HG03342 (cell line): ENCODE data around the gene ZNF764.
A peak's percentile ranks its signal among the peaks of the same experiment; 100 is the strongest.
"Not testable (repeated sequence)": the region's sequence is repeated elsewhere in the genome, so short reads cannot be mapped to it uniquely, and the experiment has no call there.

Experiments used
- ATAC-seq: cut with Tn5 transposase; IDR thresholded peaks from one replicate; pipeline ENCODE4 v1.9.1; 2021; ENCODE audit warnings: mild to moderate bottlenecking, moderate library complexity; ENCODE audit not compliant: unreplicated experiment

The ZNF764 gene

DNA sequence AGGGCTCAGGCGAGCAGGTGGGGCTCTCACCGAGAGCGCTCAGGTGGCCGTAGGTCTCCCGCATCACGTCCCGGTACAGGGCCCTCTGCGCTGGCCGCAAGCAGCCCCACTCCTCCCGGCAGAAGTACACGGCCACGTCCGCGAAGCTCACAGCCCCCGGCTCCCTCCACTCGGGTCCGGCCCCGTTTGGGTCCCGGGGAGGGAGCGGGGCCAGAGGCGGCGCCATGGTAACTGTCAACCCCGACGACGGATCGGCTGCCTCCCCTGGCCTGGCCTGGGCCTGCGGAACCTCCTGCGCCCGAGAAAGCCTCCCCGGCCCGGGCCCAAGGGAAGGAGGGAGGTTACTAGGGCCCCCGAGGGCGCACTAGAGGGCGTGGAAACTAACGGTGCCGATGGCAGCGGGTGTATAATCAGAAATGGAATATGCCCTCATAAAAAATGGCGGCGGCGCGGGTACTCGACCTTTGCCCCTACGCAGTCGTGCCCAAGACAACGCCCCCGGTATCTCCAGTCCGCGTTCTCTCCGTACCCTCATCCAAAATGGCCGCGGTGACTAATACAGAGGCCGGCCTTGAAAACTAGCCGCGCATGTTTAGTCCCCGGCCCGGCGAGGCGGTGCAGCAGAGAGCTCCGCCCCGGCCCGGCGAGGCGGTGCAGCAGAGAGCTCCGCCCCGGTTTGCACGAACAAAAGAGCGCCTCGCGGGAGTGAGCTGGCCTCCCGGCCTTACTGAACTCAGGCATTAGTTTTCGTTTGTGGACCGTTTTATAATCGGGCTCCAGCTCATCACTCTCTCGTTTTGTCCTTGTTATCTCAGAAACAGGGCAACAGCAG lies at the start of gene ZNF764:
Gene ZNF764, minus strand, starts transcription at position 418 of the 832 bp plus-strand sequence. Its CDS starts 192 bp downstream, at position 226.
- ATAC-seq = peak; percentile 86

DNA sequence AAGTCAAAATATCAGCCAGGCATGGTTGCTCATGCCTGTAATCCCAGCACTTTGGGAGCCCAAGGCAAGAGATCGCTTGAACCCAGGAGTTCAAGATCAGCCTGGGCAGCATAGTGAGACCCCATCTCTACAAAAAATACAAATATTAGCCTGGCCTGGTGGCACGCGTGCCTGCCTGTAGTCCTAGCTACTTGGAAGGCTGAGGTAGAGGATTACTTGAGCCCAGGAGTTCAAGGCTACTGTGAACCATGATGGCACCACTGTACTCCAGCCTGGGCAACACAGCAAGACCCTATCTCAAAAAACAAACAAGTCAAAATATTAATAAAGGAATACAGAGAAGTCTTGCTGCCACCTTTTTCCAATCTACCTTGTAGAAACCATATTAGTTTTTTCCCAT lies 47.8 kb upstream of the ZNF764 start:
- ATAC-seq = no peak

DNA sequence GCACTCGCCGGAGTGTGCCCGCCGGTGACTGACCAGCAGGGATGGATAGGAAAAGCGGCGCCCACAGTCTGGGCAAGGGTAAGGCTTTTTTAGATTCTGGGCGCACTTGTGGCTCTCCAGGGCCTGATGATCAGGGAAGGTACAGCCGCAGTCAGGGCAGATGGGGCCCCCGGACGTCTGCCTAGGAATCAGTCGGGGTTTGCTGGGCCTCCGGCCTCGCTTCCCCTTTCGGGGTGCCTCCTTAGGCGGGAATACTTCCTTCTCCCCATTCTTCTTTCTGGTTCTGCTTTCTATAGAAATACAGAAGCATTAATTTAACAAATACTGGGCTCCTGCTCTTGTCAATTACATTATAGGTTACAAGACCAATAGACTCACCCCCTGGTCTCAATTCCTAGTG lies 47.0 kb upstream of the ZNF764 start:
- ATAC-seq = no peak

DNA sequence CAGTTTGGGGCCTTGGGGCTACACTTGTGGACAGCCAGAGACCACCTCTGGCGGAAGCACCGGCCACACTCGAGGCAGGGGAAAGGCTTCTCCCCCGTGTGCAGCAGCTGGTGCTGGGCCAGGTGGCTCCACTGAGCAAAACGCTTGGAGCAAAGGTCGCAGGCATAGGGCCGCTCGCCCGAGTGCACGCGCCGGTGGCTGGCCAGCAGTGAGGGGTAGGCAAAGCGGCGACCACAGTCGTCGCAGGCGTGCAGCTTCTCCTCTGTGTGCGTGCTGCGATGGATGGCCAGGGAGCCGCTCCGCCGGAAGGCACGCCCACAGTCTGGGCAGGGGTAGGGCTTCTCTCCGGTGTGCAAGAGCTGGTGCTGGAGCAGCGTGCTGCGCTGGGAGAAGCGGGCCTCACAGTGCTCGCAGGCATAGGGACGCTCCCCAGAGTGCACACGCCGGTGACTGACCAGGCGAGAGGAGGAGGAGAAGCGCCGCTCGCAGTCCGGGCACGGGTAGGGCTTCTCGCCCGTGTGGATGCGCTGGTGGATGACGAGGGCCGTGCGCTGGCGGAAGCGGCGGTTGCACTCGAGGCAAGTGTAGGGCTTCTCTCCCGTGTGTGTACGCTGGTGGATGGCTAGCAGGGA lies 46.3 kb upstream of the ZNF764 start:
- no peak for ATAC-seq

DNA sequence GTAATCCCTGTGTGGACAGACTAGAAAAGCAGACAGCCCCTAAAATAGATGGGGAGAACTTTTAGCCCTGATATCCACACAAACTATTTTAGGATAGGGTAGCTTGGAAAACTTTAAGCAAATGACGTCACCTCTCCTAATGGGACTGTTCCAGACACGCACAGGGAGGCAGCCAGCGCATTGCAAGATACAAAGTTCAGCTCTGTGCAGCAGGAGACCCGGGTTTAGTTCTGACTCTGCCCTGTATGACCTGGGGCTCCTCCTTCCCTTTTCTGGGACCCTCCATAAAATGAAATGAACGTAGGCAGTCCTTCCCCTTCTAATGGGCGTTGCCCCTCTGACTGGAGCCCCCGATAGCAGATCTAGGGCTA lies 45.8 kb upstream of the ZNF764 start:
- ATAC-seq = no peak

DNA sequence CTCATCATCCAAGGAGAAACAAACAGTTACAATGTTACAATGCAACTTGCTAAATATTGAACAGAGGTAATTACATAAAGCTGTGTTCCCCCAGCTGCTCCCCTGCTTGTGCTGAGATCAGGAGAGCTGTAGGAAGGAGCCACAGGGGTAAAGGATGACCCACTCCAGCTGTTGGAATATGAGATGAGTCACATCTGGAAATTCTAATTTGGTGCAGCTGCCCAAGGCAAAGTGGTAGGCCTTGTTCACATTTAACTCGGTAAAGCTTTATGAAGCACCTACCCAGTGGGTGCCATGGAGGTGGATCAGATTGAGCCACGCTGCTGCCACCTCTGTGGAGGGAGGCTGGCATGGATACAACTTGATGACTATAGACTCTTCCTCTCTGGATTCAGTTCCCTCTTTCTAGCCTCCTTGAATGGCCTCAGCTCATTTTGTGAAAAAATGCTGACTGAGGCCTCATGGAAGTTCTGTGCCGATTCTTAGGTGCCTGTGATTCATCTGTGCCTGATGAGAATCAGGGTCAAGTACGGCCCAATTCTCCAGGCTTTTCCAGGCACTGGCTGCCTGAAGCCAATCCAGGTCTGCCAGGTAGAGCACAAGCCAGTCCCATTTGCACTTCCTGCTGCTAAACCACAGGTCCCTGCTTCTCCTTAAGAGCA lies 44.6 kb upstream of the ZNF764 start:
- ATAC-seq = no peak

DNA sequence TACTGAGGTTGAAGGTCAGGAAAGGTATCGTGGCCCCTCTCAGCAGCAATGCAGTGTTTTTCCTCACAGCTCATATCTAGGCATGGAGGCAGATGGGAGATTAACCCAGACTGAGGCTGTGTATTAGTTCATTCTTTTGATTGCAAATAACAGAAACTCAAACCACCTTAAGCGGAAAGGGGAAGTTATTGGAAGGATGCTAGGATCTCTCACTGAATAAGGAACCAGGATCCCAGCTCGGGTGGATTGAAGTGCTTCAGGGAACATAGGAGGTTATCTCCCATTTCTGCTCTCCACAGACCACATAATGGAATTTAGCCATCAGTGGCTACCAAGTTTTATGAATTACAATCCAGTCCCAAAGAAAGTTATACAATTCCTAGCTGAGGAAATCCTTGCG lies 43.8 kb upstream of the ZNF764 start:
- no peak for ATAC-seq

DNA sequence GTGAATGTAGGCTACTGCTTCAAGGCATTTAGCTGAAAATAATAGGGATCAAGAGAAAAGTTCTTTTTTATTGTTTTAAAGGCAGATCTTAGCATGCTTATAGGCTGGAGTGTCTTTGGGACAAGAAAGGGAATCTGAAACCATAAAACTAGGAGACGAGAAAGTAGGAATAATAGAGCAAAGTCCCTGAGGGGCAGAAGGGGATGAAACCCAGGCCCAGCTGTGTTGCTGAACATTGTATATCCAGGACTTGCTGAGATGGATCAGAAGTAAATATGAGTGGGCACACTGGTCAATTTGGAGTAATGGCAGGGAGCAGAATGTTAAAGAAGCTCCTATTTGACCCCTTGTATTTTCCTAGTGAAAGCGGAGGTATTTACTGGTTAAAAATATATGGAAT lies 42.8 kb upstream of the ZNF764 start:
- ATAC-seq = no peak

DNA sequence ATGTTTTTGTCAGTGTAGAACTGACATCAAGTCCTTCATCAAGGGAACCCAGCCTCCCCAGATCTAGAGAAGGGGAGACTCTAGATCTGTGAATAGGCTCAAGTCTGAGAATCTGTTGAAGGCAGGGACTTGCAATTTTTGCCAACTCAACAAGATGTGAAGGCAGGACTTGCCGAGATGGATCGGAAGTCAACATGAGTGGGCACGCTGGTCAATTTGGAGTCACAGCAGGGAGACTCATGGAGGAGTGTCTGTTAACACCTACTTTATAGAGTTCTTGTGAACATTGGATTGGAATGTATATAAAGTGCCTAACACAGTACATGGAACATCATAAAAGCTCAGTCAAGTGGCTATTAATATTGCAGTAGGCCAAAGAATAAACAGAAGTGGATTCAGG lies 42.0 kb upstream of the ZNF764 start:
- no peak for ATAC-seq

DNA sequence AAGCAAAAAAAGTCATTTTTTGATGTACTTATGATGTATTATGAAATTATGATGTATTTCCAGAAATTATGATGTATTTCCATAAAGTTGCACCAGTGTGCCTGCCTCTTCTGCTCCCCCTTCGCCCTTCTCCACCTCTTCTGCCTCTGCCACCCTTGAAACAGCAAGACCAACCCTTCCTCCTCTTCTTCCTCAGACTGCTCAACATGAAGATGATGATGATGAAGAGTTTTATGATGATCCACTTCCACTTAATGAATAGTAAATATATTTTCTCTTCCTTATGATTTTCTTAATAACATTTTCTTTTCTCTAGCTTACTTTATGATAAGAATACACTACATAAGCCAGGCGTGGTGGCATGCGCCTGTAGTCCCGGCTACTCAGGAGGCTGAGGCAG lies 34.7 kb upstream of the ZNF764 start:
- no peak for ATAC-seq

DNA sequence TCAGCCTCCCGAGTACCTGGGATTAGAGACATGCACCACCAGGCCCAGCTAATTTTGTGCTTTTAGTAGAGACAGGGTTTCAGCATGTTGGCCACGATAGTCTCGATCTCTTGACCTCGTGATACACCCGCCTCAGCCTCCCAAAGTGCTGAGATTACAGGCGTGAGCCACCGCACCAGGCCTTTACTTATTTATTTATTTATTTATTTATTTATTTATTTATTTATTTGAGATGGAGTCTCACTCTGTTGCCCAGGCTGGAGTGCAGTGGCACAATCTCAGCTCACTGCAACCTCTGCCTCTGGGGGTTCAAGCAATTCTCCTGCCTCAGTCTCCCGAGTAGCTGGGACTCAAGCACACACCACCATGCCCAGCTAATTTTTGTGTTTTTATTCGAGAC lies 32.7 kb upstream of the ZNF764 start:
- ATAC-seq = not testable (repeated sequence)

DNA sequence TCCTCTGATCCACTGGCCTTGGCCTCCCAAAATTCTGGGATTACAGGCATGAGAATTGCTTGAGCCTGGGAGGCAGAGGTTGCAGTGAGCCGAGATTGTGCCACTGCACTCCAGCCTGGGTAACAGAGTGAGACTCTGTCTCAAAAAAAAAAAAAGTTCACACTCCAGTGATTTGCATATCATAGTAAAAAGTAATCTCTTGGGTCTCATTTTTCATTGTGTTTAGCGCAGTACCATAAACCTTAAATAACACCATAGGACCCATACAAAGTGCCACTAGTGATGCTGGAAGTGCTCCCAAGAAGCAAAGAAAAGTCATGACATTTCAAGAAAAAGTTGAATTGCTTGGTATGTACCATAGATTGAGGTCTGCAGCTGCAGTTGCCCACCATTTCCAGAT lies 31.4 kb upstream of the ZNF764 start:
- not testable (repeated sequence) for ATAC-seq

DNA sequence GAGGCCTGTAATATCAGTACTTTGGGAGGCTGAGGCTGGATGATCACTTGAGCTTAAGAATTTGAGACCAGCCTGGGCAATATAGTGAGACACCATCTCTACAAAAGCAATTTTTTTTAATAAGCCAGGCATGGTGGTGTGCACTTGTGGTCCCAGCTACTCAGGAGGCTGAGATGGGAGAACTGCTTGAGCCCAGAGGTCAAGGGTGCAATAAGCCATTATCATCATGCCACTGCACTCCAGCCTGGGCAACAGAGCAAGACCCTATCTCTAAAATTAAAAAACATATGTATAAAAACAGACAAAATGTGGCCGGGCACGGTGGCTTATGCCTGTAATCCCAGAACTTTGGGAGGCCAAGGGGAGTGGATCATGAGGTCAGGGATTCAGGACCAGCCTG lies 30.5 kb upstream of the ZNF764 start:
- no peak for ATAC-seq

DNA sequence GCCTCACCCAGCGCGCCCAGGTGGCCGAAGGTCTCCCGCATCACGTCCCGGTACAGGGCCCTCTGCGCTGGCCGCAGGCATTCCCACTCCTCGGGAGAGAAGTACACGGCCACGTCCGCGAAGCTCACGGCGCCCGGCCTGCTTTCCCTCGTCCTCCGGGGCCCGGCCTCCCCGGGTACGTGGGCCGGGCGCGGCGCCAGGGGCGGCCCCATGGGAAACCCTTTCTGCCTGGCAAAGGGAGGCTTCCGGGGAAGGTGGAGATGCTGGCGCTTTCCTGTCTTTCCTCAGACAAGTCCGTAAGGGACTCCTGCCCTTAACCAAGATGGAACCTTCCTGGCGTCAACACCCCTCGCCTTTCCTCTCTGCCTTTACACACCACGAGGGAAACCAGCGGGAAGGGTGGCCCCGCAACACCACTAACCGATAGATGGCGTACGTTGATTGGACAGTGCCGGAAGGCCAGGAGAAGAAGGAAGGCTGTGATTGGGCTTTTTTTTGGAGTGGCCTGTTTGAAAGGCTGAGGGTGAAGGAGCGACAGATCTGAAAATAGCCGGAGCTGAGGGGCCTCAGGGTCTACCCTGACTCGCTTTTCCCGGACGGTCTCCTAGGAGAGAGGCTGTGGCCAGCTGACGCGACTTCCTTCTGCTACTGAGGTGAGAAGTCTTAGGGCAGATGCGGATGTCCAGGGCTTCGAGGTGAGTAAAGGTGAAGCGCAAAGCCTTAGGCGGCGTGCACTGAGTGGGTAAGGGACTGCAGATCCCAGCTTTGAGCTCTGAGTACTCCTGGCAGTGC lies 27.4 kb upstream of the ZNF764 start, which contains the start of gene ZNF785:
Gene ZNF785, minus strand, starts transcription at position 298 of the 792 bp plus-strand sequence. Its CDS starts 86 bp downstream, at position 212.
- peak; percentile 85 for ATAC-seq

DNA sequence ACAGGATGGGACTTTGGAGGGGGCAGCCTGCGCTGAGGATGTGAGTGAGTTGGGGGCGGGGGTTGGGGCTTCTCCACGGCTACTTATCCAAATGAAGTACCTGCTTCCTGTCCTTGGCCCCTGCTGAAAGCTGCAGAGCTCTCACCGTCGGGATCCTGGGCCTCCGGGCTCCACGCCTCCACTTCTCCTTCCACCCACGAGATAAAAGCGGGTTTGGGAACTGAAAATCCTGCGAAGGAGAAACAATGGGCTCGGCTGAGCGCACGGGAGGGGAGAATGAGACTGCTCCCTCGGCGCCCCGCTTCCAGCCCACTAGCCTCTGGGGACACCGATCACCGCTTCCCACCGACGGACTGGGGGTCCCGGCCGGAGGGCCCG lies 26.8 kb upstream of the ZNF764 start:
- no peak for ATAC-seq

DNA sequence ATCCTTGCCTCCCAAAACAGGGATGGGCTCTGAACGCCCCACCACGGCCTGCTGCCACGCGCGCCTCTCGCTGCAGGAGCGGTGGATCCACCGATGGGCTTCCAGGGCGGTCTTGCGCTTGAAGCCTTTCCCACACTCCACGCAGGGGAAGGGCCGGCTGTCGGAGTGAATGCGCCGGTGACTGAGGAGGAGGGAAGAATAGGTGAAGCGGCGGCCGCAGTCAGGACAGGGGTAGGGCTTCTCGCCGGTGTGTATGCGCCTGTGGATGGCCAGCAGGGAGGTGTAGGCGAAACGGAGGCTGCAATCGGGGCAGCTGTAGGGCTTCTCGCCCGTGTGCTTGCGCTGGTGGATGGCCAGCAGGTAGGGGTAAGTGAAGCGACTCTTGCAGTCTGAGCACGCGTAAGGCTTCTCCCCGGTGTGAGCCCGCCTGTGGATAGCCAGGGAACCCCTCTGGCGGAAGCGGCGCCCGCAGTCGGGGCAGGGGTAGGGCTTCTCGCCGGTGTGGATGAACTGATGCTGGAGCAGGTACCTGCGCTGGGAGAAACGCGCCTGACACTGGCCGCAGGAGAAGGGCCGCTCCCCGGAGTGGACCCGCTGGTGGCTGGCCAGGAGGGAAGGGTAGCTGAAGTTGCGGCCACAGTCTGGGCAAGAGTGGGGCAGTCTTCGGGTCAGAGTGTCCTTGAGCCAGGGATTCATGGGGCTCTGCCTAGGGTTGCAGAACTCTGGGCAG lies 24.6 kb upstream of the ZNF764 start:
- ATAC-seq = no peak

DNA sequence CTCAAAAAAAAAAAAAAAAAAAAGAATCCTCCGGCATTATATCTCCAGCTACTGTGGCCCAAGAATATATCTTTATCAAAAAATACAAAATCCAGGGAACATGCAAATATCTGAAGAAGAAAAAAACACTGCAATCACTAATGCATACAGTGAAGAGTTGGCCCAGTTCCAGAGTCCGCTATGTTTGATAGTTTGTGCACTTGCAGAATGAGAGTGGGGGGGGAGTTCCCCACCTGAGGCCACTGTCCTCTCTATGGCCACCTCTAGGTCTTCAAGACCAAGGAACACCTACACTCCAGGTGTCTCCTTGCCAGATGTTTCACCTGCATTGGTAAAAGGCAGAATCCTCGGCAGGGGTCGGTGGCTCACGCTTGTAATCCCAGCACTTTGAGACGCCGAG lies 23.3 kb upstream of the ZNF764 start:
- ATAC-seq = no peak

DNA sequence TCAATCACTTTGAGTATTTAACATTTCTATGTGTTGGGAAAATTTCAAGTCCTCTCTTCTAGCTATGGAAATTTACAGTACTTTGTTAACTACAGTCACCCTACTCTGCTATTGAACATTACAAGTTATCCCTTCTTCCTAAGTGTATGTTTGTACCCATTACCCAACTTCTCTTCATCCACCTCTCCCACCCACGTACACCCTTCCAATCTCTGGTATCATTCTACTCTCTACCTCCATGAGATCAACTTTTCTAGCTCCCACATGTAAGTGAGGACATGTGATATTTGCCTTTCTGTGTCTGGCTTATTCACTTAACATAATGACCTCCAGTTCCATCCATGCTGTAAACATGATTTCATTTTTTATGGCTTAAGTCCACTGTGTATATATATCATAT lies 16.5 kb upstream of the ZNF764 start:
- ATAC-seq = no peak

DNA sequence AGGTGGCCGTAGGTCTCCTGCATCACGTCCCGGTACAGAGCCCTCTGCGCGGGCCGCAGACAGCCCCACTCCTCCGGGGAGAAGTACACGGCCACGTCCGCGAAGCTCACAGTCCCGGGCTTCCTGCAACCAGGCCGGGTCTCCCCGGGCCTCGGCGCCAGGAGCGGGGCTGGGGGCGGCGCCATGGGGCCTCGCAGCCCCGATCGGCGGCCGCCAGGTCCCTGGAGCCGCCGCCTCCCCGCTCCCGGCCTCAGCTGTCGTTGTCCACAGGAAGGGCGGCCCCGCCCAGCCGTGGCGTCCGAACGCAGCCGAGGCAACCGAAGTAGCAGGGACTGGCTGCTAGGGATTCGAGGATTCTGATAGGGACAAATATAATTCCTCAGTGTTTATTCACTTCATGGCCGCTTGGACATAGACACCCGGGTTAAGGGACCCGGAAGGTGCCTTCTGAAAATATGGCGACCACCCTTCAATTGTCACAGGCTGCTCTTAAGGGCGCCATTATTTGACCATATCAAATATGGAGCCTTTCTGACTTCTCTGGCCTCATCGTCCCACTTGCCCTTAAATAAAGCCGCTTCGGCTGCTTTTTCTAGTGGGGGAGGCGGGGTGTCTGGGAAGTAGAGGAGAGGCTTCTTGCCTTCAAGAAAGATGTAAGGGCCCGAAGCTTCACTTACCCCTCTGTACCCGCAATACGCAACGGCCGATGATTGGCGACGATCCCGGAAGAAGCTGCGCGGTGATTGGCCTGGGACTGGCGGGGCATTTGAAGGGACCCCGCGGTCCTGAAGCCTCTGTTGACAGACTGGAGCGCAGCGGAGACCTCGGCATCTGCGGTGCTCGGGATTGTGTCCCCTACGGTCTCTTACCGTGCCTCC lies 13.5 kb upstream of the ZNF764 start, which contains the start of gene ZNF688:
Gene ZNF688, minus strand, starts transcription at position 270 of the 878 bp plus-strand sequence. Its CDS starts 85 bp downstream, at position 185.
- ATAC-seq = peak; percentile 61
